Rectal smooth muscle tissue (tissue), 1 donor: Measurements from ENCODE around the gene KLC3.

Experiments used
- H3K27ac ChIP-seq: one replicate; pipeline ENCODE4 v1.7.0; 2013; ENCODE audit warnings: low read depth, low read length, inconsistent platforms
- H3K27me3 ChIP-seq: one replicate; pipeline ENCODE4 v1.7.0; 2013; ENCODE audit warnings: low read length; ENCODE audit not compliant: control insufficient read depth, insufficient read depth
- H3K36me3 ChIP-seq: one replicate; pipeline ENCODE4 v1.7.0; 2013; ENCODE audit warnings: low read length; ENCODE audit not compliant: control insufficient read depth, insufficient read depth
- H3K4me1 ChIP-seq: one replicate; pipeline ENCODE4 v1.7.0; 2013; ENCODE audit warnings: low read length; ENCODE audit not compliant: control insufficient read depth, insufficient read depth
- H3K4me3 ChIP-seq: one replicate; pipeline ENCODE4 v1.7.0; 2013; ENCODE audit warnings: low read length
- H3K9ac ChIP-seq: one replicate; pipeline ENCODE4 v1.7.0; 2013; ENCODE audit warnings: low read length

The KLC3 gene

GRCh38 chr19:45352914-45353796 lies 12.6 kb downstream of the KLC3 start:
- Histone ChIP-seq H3K4me1 (no peaks in the 10 kb centered on the region), H3K36me3 (peaks cover 9% of the 10 kb centered on the region), H3K9ac (no peak overlapping the region), H3K4me3 (no peak overlapping the region), H3K27me3 (no peaks in the 10 kb centered on the region), H3K27ac (no peak overlapping the region)

GRCh38 chr19:45354241-45354842 lies 13.8 kb downstream of the KLC3 start:
- Histone ChIP-seq H3K4me1 (no peaks in the 10 kb centered on the region), H3K9ac (no peak overlapping the region), H3K4me3 (no peak overlapping the region), H3K27me3 (no peaks in the 10 kb centered on the region), H3K36me3 (peaks cover 9% of the 10 kb centered on the region), H3K27ac (no peak overlapping the region)

- H3K27ac ChIP-seq: no peak overlapping the region
- no peak overlapping the region for H3K9ac ChIP-seq
- H3K36me3 ChIP-seq: peaks cover 9% of the 10 kb centered on the region
- no peaks in the 10 kb centered on the region for H3K27me3 ChIP-seq
- no peaks in the 10 kb centered on the region for H3K4me1 ChIP-seq
- H3K4me3 ChIP-seq: no peak overlapping the region
Observed at GRCh38 chr19:45355402-45355801, 14.9 kb downstream of the KLC3 start.

- Histone ChIP-seq H3K9ac (no peak overlapping the region), H3K36me3 (peaks cover 9% of the 10 kb centered on the region), H3K4me1 (no peaks in the 10 kb centered on the region), H3K4me3 (no peak overlapping the region), H3K27ac (no peak overlapping the region), H3K27me3 (no peaks in the 10 kb centered on the region)
Observed at GRCh38 chr19:45355910-45356309, 15.4 kb downstream of the KLC3 start.

GRCh38 chr19:45356760-45357444 lies 16.4 kb downstream of the KLC3 start:
- Histone ChIP-seq H3K27ac (no peak overlapping the region), H3K4me1 (no peaks in the 10 kb centered on the region), H3K4me3 (no peak overlapping the region), H3K9ac (no peak overlapping the region), H3K27me3 (no peaks in the 10 kb centered on the region), H3K36me3 (peaks cover 9% of the 10 kb centered on the region)

GRCh38 chr19:45357445-45357783 lies 16.9 kb downstream of the KLC3 start:
- Histone ChIP-seq H3K36me3 (peaks cover 11% of the 10 kb centered on the region), H3K9ac (no peak overlapping the region), H3K4me1 (no peaks in the 10 kb centered on the region), H3K27ac (no peak overlapping the region), H3K4me3 (no peak overlapping the region), H3K27me3 (no peaks in the 10 kb centered on the region)

- Histone ChIP-seq H3K27me3 (no peaks in the 10 kb centered on the region), H3K4me3 (no peak overlapping the region), H3K9ac (no peak overlapping the region), H3K36me3 (peaks cover 11% of the 10 kb centered on the region), H3K4me1 (no peaks in the 10 kb centered on the region), H3K27ac (no peak overlapping the region)
Observed at GRCh38 chr19:45358213-45358792, 17.8 kb downstream of the KLC3 start.

GRCh38 chr19:45361608-45362007 lies 21.1 kb downstream of the KLC3 start:
- peaks cover 2% of the 10 kb centered on the region for H3K36me3 ChIP-seq
- H3K4me1 ChIP-seq: no peaks in the 10 kb centered on the region
- H3K27me3 ChIP-seq: no peaks in the 10 kb centered on the region
- no peak overlapping the region for H3K27ac ChIP-seq
- H3K9ac ChIP-seq: no peak overlapping the region
- no peak overlapping the region for H3K4me3 ChIP-seq

- H3K9ac ChIP-seq: no peak overlapping the region
- no peaks in the 10 kb centered on the region for H3K27me3 ChIP-seq
- no peaks in the 10 kb centered on the region for H3K4me1 ChIP-seq
- no peak overlapping the region for H3K4me3 ChIP-seq
- peaks cover 2% of the 10 kb centered on the region for H3K36me3 ChIP-seq
- no peak overlapping the region for H3K27ac ChIP-seq
Observed at GRCh38 chr19:45362291-45362690, 21.7 kb downstream of the KLC3 start.

- peaks cover 2% of the 10 kb centered on the region for H3K36me3 ChIP-seq
- no peak overlapping the region for H3K4me3 ChIP-seq
- no peaks in the 10 kb centered on the region for H3K4me1 ChIP-seq
Observed at GRCh38 chr19:45363861-45364459, 23.4 kb downstream of the KLC3 start.

GRCh38 chr19:45364696-45365095 lies 24.1 kb downstream of the KLC3 start:
- Histone ChIP-seq H3K9ac (no peak overlapping the region), H3K4me3 (no peak overlapping the region), H3K36me3 (peaks cover 2% of the 10 kb centered on the region)

More at GRCh38 chr19:45363861-45364459, 23.4 kb downstream of the KLC3 start:
- H3K27me3 ChIP-seq: no peaks in the 10 kb centered on the region
- H3K9ac ChIP-seq: no peak overlapping the region
- no peak overlapping the region for H3K27ac ChIP-seq

GRCh38 chr19:45368127-45368526 lies 27.6 kb downstream of the KLC3 start:
- H3K27ac ChIP-seq: no peak overlapping the region
- H3K27me3 ChIP-seq: no peaks in the 10 kb centered on the region
- no peaks in the 10 kb centered on the region for H3K4me1 ChIP-seq
- H3K9ac ChIP-seq: no peak overlapping the region
- H3K4me3 ChIP-seq: no peak overlapping the region
- no peaks in the 10 kb centered on the region for H3K36me3 ChIP-seq

More at GRCh38 chr19:45364696-45365095, 24.1 kb downstream of the KLC3 start:
- Histone ChIP-seq H3K27me3 (no peaks in the 10 kb centered on the region), H3K4me1 (no peaks in the 10 kb centered on the region), H3K27ac (no peak overlapping the region)
